Muscle layer of duodenum (tissue), 2 donors: Measurements from ENCODE around the gene PODXL.
A peak's percentile ranks its signal among the peaks of the same experiment; 100 is the strongest.

Experiments used
- H3K27ac ChIP-seq: one replicate; pipeline ENCODE4 v1.7.0; 2013; ENCODE audit warnings: mild to moderate bottlenecking, low read length
- H3K27me3 ChIP-seq: one replicate; pipeline ENCODE4 v1.7.0; 2013; ENCODE audit warnings: low read depth, mild to moderate bottlenecking, control low read depth, low read length
- H3K36me3 ChIP-seq, 2 donors: one replicate each; pipeline ENCODE4 v1.7.0; 2013; ENCODE audit warnings: low read length in 2 of 2, control low read depth in 1 of 2, mild to moderate bottlenecking in 1 of 2; ENCODE audit not compliant: insufficient read depth in 2 of 2, control insufficient read depth in 1 of 2
- H3K4me1 ChIP-seq, 2 donors: one replicate each; pipeline ENCODE4 v1.7.0; 2013; ENCODE audit warnings: low read length in 2 of 2, mild to moderate bottlenecking in 2 of 2, control low read depth in 1 of 2, moderate library complexity in 1 of 2; ENCODE audit not compliant: insufficient read depth in 2 of 2, control insufficient read depth in 1 of 2
- H3K4me3 ChIP-seq, 2 donors: one replicate each; pipeline ENCODE4 v1.7.0; 2013; ENCODE audit warnings: low read length in 2 of 2, low read depth in 1 of 2, mild to moderate bottlenecking in 1 of 2
- H3K9me3 ChIP-seq, 2 donors: one replicate each; pipeline ENCODE4 v1.7.0; 2013; ENCODE audit warnings: low read length in 2 of 2, control low read depth in 1 of 2, mild to moderate bottlenecking in 1 of 2; ENCODE audit not compliant: control insufficient read depth in 1 of 2
- donor health status: healthy.

The PODXL gene

GRCh38 chr7:131547589-131547988 lies 8.8 kb downstream of the PODXL start:
- H3K4me3 ChIP-seq, result no peak overlapping the region
- no peak overlapping the region for H3K27ac ChIP-seq
- H3K27me3 ChIP-seq, result no peaks in the 10 kb centered on the region
- peaks cover 0 to 2% of the 10 kb centered on the region in 2 donors for H3K9me3 ChIP-seq
- H3K36me3 ChIP-seq, result no peaks in the 10 kb centered on the region
- H3K4me1 ChIP-seq, result peaks cover 0 to 9% of the 10 kb centered on the region in 2 donors

DNA sequence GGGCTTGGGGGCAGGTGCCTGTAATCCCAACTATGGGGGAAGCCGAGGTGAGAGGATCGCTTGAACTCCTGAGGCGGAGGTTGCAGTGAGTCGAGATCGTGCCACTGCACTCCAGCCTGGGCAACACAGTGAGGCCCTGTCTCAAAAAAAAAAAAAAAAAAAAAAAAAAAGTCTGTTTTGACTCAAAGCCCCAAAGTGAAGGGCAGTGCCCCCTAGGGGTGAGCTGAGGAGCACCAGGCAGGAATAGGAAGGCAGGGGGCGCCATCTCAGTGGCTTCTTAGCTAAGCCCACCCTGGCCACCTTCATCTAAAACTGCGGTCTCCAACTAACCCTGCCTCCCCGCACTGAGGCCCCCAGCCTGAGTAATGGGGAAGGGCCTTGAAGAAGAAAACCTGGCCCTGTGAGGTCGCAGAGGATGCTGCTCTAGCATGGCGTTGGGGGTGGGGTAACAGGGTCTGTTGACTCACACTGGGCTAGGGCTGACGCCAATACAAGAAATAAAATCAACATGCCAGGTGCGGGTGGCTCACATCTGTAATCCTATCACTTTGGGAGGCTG lies 9.8 kb downstream of the PODXL start:
- H3K9me3 ChIP-seq, result peaks cover 0 to 2% of the 10 kb centered on the region in 2 donors
- peaks cover 0 to 9% of the 10 kb centered on the region in 2 donors for H3K4me1 ChIP-seq
- no peak overlapping the region for H3K4me3 ChIP-seq
- H3K27ac ChIP-seq, result no peak overlapping the region
- no peaks in the 10 kb centered on the region for H3K36me3 ChIP-seq
- no peaks in the 10 kb centered on the region for H3K27me3 ChIP-seq

DNA sequence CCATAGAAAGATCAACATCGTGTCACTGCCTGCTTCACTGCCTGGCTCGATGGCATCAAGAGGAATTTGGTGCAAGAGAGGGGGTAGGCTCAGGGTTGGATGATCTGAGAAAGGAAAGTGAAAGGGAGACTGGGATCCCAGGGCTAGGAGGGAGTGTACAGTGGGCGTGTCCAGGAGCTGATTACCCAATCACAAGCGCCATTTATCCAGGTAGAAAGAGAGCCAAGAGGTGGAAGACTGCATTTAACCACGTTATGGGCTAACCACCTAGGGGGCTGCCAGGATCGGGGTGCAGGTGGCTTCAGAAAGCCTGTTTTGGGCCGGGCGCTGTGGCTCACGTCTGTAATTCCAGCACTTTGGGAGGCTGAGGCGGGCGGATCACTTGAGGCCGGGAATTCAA lies 10.3 kb downstream of the PODXL start:
- no peaks in the 10 kb centered on the region for H3K27me3 ChIP-seq
- H3K27ac ChIP-seq, result no peak overlapping the region

DNA sequence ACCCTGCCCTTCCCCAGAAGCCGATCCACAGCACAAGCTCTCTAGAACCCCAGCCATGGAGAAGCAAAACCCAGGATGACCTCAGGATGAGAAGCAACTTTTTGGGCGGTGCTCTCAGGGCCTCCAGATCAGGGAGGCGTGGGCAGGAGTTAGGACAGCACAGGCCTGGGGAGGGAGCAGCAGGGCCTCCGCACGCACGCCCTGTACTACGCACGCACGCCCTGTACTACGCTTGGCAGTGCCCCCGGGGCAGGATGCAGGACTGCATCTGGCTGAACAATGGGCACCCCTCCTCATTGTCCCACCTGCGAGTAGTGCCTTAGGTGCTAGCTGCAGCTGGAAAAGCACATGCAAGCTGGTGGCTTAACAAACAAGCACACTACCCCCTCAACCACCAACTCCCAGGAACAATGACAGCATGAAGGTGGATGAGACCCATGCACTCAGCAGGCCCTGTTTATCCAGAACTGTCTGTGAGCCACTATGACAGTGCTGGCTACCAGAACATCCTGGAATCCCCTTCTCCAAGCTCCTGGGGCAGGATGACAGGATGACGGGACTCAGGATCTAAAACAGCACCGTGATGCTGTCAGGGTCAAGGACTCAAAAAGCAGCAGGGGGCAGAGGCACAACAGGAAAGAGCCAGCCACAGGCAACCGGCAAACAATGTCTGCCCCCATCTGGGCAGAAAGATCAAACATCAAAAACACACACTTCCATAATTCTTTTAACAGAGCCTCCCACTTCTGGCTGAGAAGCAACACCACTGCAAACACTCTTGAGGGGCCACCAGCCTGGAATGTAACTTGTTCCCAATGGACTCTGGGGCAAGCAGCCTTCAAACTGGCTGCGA lies 11.8 kb downstream of the PODXL start:
- no peak overlapping the region for H3K27ac ChIP-seq
- peaks cover 0 to 2% of the 10 kb centered on the region in 2 donors for H3K9me3 ChIP-seq
- H3K4me3 ChIP-seq, result no peak overlapping the region

More for the DNA sequence above, 10.3 kb downstream of the PODXL start:
- Histone ChIP-seq H3K36me3 (no peaks in the 10 kb centered on the region), H3K4me3 (peak overlapping the region in 1 of 2 donors; percentile 23), H3K4me1 (peaks cover 0 to 10% of the 10 kb centered on the region in 2 donors), H3K9me3 (peaks cover 0 to 2% of the 10 kb centered on the region in 2 donors)

GRCh38 chr7:131544021-131544420 lies 12.4 kb downstream of the PODXL start:
- Histone ChIP-seq H3K4me1 (peaks cover 0 to 29% of the 10 kb centered on the region in 2 donors), H3K27me3 (no peaks in the 10 kb centered on the region), H3K9me3 (peaks cover 0 to 2% of the 10 kb centered on the region in 2 donors), H3K27ac (no peak overlapping the region), H3K4me3 (no peak overlapping the region), H3K36me3 (no peaks in the 10 kb centered on the region)

More for the DNA sequence above, 11.8 kb downstream of the PODXL start:
- Histone ChIP-seq H3K4me1 (peaks cover 0 to 23% of the 10 kb centered on the region in 2 donors), H3K27me3 (no peaks in the 10 kb centered on the region), H3K36me3 (no peaks in the 10 kb centered on the region)

DNA sequence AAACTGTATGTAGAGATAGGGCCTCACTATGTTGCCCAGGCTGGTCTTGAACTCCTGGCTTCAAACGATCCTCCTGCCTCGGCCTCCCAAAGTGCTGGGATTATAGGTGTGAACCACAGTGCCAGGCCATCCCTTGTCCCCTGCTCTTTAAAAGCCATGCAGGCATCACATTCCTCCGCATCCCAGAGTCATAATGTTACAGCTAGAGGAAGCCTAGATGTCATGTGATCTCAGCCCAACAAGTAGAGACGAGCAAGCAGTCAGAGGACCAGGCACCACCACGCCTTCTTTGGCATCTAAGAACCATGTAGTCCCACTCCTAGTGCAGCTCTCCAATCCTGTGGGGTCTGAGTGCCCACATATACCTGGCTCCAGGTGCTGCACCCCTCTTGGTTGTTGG lies 13.1 kb downstream of the PODXL start:
- Histone ChIP-seq H3K9me3 (no peaks in the 10 kb centered on the region), H3K27ac (no peak overlapping the region), H3K27me3 (no peaks in the 10 kb centered on the region), H3K4me3 (no peak overlapping the region), H3K36me3 (no peaks in the 10 kb centered on the region), H3K4me1 (peaks cover 0 to 34% of the 10 kb centered on the region in 2 donors)

- H3K4me3 ChIP-seq, result no peak overlapping the region
- H3K27me3 ChIP-seq, result no peaks in the 10 kb centered on the region
- no peaks in the 10 kb centered on the region for H3K36me3 ChIP-seq
- no peak overlapping the region for H3K27ac ChIP-seq
- no peaks in the 10 kb centered on the region for H3K9me3 ChIP-seq
- H3K4me1 ChIP-seq, result peaks cover 0 to 34% of the 10 kb centered on the region in 2 donors
Observed at GRCh38 chr7:131540491-131541162, 15.8 kb downstream of the PODXL start.

DNA sequence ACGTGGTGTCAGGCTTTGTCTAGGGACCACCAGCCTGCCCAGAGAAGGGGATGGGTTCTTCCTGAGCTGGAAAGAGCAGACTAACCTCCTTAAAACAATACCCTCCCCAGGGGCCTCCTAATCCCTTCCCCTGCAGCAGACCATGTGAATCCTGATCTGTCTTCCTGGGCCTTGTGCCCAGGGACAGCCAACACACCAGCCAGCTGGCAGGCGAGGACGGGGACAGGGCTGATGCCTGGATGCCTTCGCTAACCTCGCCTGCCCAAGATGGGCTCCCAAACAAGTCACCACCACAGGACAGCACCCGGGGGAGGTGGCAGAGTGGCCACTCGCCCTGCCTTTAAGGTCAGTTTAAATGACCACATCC lies 17.6 kb downstream of the PODXL start:
- Histone ChIP-seq H3K4me1 (peaks cover 0 to 26% of the 10 kb centered on the region in 2 donors), H3K36me3 (no peaks in the 10 kb centered on the region), H3K9me3 (no peaks in the 10 kb centered on the region), H3K4me3 (no peak overlapping the region), H3K27me3 (no peaks in the 10 kb centered on the region), H3K27ac (no peak overlapping the region)

DNA sequence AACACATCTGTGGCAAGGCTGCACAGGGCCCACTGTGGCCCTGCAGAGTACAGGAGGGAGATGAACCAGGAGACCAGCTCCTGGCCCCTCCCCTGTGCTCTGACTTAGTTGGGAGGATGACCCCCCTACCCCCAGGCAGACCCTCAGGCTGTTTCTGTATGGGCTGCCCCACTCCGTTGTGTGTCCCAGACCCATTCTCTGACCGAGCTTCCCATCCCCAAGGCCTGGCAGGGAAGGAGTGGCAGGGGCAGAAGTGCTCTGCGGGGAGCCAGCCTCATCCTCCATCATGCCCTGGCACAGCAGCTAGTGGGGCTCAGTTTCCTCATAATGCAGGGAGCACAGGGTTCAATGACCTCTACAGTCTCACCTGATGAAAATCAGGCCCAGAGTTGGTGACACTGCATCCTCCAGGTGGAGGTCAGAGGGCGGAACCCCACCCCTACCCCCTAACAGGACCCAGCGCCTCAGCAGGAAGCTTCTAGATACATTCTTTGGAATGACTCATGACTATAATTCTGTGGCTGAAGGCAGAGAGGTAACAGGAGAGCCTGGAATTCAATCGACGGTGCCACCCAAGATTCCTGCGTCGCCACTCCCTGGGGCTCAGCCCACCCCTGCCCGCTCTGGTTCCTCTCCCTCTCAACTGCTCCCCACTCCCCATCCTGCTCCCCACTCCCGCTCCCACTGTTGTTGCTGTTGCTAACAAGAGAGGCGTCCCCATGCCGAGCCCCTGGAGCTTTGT lies 18.2 kb downstream of the PODXL start:
- H3K27me3 ChIP-seq, result no peaks in the 10 kb centered on the region
- H3K4me1 ChIP-seq, result peaks cover 0 to 26% of the 10 kb centered on the region in 2 donors
- H3K36me3 ChIP-seq, result no peaks in the 10 kb centered on the region
- H3K4me3 ChIP-seq, result no peak overlapping the region
- no peaks in the 10 kb centered on the region for H3K9me3 ChIP-seq
- H3K27ac ChIP-seq, result no peak overlapping the region

DNA sequence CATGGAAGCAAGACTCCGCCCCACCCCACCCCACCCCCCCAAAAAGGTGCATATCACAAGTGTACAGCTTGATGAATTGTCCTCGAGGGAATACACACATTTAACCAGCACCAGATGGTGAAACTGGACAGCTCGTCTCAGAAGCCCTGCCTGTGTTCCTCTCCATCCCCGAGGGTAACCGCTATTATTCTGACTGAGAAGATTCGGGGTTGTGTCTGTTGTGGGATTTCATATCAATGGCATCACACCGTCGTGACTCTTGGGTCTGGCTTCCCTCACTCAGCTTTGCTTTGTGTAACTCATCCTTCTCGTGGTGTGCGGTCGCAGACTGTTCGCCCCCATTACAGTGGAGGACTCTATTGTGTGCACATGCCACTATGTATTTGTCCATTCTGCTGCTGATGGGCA lies 18.9 kb downstream of the PODXL start:
- no peak overlapping the region for H3K27ac ChIP-seq
- no peak overlapping the region for H3K4me3 ChIP-seq
- H3K36me3 ChIP-seq, result no peaks in the 10 kb centered on the region
- peaks cover 0 to 26% of the 10 kb centered on the region in 2 donors for H3K4me1 ChIP-seq
- H3K27me3 ChIP-seq, result no peaks in the 10 kb centered on the region
- H3K9me3 ChIP-seq, result no peaks in the 10 kb centered on the region

GRCh38 chr7:131536361-131536849 lies 20.0 kb downstream of the PODXL start:
- H3K9me3 ChIP-seq, result no peaks in the 10 kb centered on the region
- H3K27ac ChIP-seq, result no peak overlapping the region
- H3K36me3 ChIP-seq, result no peaks in the 10 kb centered on the region
- no peaks in the 10 kb centered on the region for H3K27me3 ChIP-seq
- H3K4me3 ChIP-seq, result no peak overlapping the region
- H3K4me1 ChIP-seq, result peaks cover 0 to 26% of the 10 kb centered on the region in 2 donors
